SK-N-MC (cell line): ENCODE data around the gene PTPRN2.

Experiments
- DNase-seq: peaks from one replicate; pipeline ENCODE4 v3.0.0-alpha.2; 2011; ENCODE audit warnings: low read depth, low spot score
- H3K27ac ChIP-seq: fragments of 200-600 bp; sonication (generic); 2 replicates; pipeline ENCODE4 v1.5.1; 2016; ENCODE audit warnings: mixed run types
- H3K36me3 ChIP-seq: fragments of 200-600 bp; sonication (generic); 2 replicates; pipeline ENCODE4 v1.6.1; 2017; ENCODE audit warnings: antibody characterized with exemption, low read length, mixed read lengths; ENCODE audit not compliant: insufficient read depth
- H3K4me3 ChIP-seq: fragments of 200-600 bp; sonication (generic); 2 replicates; pipeline ENCODE4 v1.5.1; 2016
- H3K9ac ChIP-seq: fragments of 200-600 bp; sonication (generic); 2 replicates; pipeline ENCODE4 v1.8.0; 2017; ENCODE audit warnings: mixed run types, mixed read lengths; ENCODE audit not compliant: insufficient read length
- H3K9me3 ChIP-seq: fragments of 200-600 bp; sonication (generic); 2 replicates; pipeline ENCODE4 v1.6.1; 2017; ENCODE audit warnings: low read depth, mild to moderate bottlenecking, antibody characterized with exemption, low read length, moderate library complexity, mixed read lengths
- EZH2 ChIP-seq: fragments of 200-600 bp; sonication (generic); IDR thresholded peaks from one replicate; pipeline ENCODE4 v1.6.1; 2017; ENCODE audit warnings: antibody characterized with exemption
- FOXP2 ChIP-seq: optimal IDR thresholded peaks from 2 replicates; pipeline ENCODE3; 2011; ENCODE audit warnings: mild to moderate bottlenecking, moderate library complexity; ENCODE audit not compliant: insufficient read depth; ENCODE audit errors: extremely low read length, control extremely low read depth
- POLR2AphosphoS5 ChIP-seq: IDR thresholded peaks from 2 replicates; pipeline ENCODE4 v1.6.1; 2012; ENCODE audit warnings: mild to moderate bottlenecking, low read depth, low read length, borderline replicate concordance

The PTPRN2 gene

DNA sequence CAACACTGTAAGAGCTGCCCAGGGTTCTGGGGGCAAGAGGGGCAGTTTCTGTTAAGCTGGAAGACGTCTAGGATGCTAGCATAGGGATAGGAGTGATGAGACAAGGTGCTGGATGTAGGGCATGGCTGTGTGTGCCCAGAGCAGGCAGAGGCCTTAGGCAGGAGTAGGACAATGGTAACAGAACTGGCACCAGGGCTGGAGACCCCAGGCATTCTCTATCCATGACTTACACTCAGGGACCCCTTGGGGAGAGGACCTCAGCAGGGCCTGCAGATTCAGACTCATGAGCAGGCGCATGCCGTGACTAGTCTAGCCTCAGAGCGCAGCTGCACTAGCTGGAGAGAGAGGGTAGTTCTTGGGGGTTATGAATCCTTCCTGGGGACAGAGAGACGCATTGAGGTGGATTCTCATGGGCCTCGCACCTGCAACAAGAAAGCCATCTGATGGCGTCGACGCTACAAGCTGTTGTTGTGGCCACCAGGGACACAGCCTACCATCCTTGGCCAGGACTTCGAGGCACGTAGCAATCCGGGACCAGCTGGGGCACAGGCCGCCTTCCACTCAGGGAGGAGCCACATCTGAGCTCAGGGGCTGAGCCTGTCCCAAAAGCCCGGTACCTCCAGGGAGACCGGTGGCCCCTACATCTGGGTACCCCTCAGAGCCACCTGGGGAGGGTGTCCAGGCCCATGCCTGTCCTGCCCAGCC, 474.1 kb downstream of the PTPRN2 start:
- H3K9me3 ChIP-seq, result no peaks in the 10 kb centered on the region
- H3K4me3 ChIP-seq, result no peak overlapping the region
- H3K27ac ChIP-seq, result no peak overlapping the region
- no peak for TF ChIP-seq POLR2AphosphoS5
- TF ChIP-seq FOXP2, result no peak
- H3K36me3 ChIP-seq, result no peaks in the 10 kb centered on the region
- H3K9ac ChIP-seq, result no peak overlapping the region
- DNase-seq, result no peak

DNA sequence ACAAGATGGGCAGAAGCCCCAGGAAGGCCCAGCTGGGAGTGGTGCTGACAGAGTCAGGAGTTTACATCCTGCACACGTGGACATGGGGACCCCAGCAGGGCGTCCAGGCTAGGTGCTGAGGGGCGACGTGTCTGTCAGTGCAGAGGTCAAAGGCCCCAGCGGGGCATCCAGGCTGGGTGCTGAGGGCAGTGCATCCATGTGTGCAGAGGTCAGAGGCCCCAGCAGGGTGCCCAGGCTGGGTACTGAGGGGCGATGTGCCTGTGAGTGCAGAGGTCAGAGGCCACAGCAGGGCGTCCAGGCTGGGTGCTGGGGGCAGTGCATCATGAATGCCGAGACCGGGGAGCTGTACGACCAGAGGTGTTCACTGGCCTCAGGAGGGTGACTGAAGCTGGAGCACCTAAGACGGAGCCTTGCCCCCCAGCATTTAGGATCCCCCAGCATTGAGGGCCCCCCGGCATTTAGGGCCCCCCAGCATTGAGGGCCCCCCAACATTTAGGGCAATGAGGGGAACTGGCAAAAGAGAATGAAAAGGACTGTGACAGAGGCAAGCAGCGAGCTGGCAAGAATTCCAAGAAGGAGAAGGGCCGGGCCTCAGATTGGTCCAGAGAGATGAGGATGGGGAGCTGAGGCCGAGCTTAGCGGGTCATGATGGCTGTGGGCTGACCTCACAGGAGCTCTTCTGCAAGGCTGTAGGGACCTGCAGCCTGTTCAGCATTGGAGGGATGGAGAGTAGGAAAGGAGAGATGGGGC, 474.9 kb downstream of the PTPRN2 start:
- DNase-seq, result no peak
- no peaks in the 10 kb centered on the region for H3K36me3 ChIP-seq
- TF ChIP-seq FOXP2 (no peak), EZH2 (no peak), POLR2AphosphoS5 (no peak)
- no peak overlapping the region for H3K27ac ChIP-seq
- H3K4me3 ChIP-seq, result no peak overlapping the region
- no peak overlapping the region for H3K9ac ChIP-seq
- no peaks in the 10 kb centered on the region for H3K9me3 ChIP-seq

DNA sequence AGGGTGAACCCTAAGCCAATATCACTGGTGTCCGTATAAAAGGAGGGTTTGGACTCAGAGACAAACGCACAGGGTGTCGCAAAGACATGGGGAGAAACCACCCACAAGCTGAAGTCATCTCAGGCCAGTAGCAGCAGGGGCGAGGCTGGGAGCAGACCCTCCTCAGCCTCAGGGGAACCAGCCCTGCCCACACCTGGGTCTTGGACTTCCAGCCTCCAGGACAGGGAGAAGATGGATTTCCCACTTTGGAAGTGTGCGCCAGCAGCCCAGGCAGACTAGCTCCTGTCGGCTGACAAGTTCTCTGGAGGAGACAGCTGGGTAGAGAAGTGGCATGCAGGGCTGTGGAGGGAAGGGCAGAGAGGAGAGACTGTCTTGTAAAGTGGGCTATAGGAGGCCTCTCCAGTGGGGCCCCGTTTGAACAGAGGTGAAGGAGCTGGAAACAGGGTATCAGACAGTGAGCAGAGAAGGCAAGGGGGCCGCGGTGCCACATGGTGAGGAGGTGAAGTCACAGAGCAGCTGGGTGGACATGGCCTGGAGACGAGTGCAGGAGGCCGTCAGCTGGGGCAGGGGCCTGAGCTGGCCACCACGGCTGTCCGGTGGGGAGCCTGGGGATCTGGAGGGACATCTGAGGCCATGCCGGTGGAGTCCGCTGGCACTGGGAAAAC, 475.6 kb downstream of the PTPRN2 start:
- Histone ChIP-seq H3K36me3 (no peaks in the 10 kb centered on the region), H3K27ac (no peak overlapping the region), H3K9ac (no peak overlapping the region), H3K4me3 (no peak overlapping the region), H3K9me3 (no peaks in the 10 kb centered on the region)
- TF ChIP-seq FOXP2 (no peak), EZH2 (no peak), POLR2AphosphoS5 (no peak)
- no peak for DNase-seq

DNA sequence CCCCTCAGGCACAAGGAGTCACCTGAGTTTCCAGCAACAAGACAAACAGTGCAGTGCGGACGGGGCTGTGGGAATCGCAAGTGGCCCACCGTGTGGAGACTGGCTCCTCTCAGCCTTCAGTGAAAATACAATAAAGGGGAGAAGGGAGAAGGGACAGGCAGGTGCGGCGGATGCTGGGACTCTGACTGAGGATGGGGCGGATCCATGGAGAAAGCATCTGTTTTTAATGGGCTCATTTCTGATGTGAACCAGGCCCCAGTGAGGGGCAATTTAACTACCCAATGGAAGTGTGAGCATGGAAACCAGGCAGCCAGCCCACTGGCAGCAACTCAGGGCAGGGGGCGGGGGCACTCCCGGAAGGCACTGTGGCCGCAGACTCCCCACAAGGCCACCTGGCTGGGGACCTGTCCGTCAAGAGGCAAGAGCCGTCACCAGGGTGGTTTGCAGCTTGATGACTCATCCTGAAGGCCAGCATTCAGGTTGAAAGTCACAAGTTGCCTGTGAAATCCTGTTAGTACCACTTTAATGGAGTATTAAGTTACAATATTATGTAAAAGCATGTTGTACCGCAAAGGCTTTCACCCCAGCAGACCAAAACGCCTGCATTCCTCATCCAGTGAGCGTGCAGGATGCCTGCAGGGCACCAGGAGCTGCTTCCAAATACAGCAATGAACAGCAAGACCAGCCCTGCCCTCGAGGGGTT, 476.4 kb downstream of the PTPRN2 start:
- H3K4me3 ChIP-seq, result no peak overlapping the region
- no peaks in the 10 kb centered on the region for H3K9me3 ChIP-seq
- no peak overlapping the region for H3K9ac ChIP-seq
- H3K27ac ChIP-seq, result no peak overlapping the region
- no peaks in the 10 kb centered on the region for H3K36me3 ChIP-seq
- no peak for TF ChIP-seq FOXP2
- no peak for TF ChIP-seq EZH2
- no peak for TF ChIP-seq POLR2AphosphoS5
- DNase-seq, result no peak

DNA sequence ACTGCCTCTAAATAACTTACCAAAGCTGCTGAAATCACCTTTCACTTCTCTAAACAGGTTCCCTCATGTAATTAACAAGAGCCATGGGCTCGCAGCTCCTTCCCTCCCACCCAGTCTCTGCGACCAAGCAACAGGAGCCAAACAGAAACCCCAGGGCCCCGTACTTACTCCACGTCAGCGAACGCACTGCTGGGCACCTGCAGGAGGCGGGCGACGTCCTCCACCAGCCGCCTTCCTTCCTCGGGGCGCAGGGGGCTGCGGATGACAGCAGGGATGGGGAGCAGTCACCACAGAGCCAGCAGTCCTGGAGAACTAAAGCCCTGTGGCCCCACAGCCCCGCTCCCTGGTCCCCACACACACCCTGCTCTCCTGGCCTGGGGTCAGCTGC, 477.0 kb downstream of the PTPRN2 start:
- no peaks in the 10 kb centered on the region for H3K9me3 ChIP-seq
- no peaks in the 10 kb centered on the region for H3K36me3 ChIP-seq
- no peak for DNase-seq
- no peak overlapping the region for H3K27ac ChIP-seq
- TF ChIP-seq FOXP2, result no peak
- no peak for TF ChIP-seq POLR2AphosphoS5
- TF ChIP-seq EZH2, result no peak
- H3K9ac ChIP-seq, result no peak overlapping the region
- no peak overlapping the region for H3K4me3 ChIP-seq

DNA sequence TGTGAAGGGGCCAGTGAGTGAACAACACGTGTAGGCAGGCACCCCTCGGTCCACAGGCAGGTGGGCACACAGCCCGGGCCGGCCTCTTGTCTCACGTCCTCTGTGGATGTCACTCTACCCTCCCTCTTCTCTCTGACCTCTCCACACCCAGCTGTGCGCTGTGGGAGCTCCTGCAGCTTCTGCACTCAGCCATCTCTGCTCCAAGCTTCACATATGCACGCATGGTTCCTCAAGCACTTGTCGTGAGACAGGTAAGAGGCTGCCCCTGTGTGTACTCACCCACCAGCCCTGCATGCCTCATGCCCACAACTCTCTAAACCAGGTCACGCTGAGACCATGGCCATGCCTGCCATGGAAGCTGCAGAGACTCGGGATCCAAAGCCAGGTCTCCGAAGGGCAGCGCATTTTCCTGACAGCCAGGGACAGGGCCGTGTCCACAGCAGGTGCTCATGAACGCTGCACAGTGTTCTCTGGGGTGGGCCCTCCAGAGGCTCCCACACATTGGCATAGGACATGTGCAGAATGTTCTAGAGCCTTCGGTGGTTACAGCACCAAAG, 477.5 kb downstream of the PTPRN2 start:
- TF ChIP-seq EZH2, result no peak
- no peak for TF ChIP-seq POLR2AphosphoS5
- TF ChIP-seq FOXP2, result no peak
- Histone ChIP-seq H3K9me3 (no peaks in the 10 kb centered on the region), H3K4me3 (no peak overlapping the region), H3K27ac (no peak overlapping the region), H3K36me3 (no peaks in the 10 kb centered on the region), H3K9ac (no peak overlapping the region)
- DNase-seq, result no peak

DNA sequence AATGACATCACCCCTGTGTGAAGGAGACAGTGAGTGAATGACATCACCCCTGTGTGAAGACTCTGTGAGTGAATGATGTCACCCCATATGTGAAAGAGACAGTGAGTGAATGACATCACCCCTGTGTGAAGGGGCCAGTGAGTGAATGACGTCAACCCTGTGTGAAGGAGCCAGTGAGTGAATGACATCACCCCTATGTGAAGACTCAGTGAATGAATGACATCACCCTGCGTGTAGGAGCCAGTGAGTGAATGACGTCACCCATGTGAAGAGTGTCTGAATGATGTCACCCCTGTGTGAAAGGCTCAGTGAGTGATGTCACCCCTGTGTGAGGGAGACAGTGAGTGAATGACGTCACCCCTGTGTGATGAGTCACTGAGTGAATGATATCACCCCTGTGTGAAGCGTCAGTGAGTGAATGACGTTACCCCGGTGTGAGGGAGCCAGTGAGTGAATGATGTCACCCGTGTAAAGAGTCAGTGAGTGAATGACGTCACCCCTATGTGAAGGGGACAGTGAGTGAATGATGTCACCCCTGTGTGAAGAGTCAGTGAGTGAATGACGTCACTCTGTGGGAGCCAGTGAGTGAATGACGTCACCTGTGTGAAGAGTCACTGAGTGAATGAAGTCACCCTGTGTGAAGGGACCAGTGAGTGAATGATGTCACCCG, 478.1 kb downstream of the PTPRN2 start:
- H3K9ac ChIP-seq, result no peak overlapping the region
- H3K4me3 ChIP-seq, result no peak overlapping the region
- H3K9me3 ChIP-seq, result no peaks in the 10 kb centered on the region
- TF ChIP-seq EZH2 (no peak), FOXP2 (no peak), POLR2AphosphoS5 (no peak)
- no peak overlapping the region for H3K27ac ChIP-seq
- DNase-seq, result no peak
- H3K36me3 ChIP-seq, result no peaks in the 10 kb centered on the region
